ENCODE measurements around the gene YWHAG. TPM values are rescaled to one million over a fixed set of nuclear protein-coding genes. Genes with fewer than 3 reads are reported as not detected.

YWHAG gene
- total and polyA plus RNA-seq, 9 of the 15 experiments (the other 6 are each of a cell fraction or from before 2014, with no cell fraction given) = 30.4 to 246 (median 94.5) TPM

DNA sequence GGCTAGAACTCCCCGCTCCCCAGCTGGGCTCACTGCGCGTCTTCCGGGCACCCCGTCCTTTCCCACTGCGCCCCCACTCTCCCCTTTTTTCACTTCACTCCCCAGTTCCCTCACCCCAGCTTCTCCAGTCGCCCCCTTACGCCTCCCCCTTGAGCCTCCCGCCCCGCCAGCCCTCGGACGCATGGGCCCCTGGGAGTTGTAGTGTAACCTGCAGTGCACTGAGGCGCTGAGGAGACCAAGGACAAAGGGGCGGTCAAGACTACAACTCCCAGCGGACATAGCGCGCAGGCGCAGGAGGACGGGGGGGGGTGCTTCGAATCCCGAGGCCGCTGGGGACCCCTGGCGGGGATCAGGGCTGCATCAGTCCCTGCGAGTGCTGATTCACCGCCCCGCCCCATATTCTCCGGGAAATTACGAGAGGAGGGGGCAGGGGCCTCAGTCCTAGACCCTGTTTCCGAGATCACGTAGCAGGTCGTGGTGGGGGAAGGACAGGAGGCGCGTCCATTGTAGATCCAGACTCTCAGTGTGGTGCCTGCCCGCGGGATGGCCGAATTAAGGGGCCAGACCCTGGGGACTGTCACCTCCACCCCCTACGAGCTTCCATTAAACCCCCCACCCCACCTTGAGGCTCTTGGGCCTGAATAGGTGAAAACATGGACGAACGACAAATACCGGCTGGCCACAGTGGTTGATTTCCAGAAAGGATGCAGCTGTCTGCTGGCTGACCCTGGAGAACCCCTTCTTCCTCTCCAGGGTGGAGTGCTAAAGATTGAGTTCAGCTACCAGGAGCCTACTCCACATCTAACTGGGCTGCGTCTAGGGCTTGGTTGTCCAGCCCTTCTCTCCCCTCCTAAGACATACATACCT is 553 bp upstream of the YWHAG start (continued):
- TF ChIP-seq, protein P1, sequence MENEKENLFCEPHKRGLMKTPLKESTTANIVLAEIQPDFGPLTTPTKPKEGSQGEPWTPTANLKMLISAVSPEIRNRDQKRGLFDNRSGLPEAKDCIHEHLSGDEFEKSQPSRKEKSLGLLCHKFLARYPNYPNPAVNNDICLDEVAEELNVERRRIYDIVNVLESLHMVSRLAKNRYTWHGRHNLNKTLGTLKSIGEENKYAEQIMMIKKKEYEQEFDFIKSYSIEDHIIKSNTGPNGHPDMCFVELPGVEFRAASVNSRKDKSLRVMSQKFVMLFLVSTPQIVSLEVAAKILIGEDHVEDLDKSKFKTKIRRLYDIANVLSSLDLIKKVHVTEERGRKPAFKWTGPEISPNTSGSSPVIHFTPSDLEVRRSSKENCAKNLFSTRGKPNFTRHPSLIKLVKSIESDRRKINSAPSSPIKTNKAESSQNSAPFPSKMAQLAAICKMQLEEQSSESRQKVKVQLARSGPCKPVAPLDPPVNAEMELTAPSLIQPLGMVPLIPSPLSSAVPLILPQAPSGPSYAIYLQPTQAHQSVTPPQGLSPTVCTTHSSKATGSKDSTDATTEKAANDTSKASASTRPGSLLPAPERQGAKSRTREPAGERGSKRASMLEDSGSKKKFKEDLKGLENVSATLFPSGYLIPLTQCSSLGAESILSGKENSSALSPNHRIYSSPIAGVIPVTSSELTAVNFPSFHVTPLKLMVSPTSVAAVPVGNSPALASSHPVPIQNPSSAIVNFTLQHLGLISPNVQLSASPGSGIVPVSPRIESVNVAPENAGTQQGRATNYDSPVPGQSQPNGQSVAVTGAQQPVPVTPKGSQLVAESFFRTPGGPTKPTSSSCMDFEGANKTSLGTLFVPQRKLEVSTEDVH (IDR thresholded peaks at IDR 0.05; ENCODE audit: low read depth, partially characterized antibody) = peak; percentile 62
- peak; percentile 34 to 46; a peak in 1 of 4 replicates for TF ChIP-seq TEAD1 (CRISPR knock-in tag; IDR thresholded peaks at IDR 0.05)
- TF ChIP-seq, protein P2, sequence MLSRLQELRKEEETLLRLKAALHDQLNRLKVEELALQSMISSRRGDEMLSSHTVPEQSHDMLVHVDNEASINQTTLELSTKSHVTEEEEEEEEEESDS (CRISPR knock-in tag; IDR thresholded peaks at IDR 0.05) = no peak
- TF ChIP-seq PHTF2 (CRISPR knock-in tag; IDR thresholded peaks at IDR 0.05) = no peak
- TF ChIP-seq HMG20B (CRISPR knock-in tag; IDR thresholded peaks at IDR 0.05) = no peak
- peak; percentile 48; the same call in 1 of the 2 replicates for TF ChIP-seq ERF (CRISPR knock-in tag; IDR thresholded peaks at IDR 0.05)
- TF ChIP-seq CREB1 (IDR thresholded peaks at IDR 0.05) = peak; percentile 67; the same call in 1 of the 2 replicates
- peak; percentile 59 for TF ChIP-seq CREB1 (CRISPR knock-in tag; IDR thresholded peaks at IDR 0.05)
- peak; percentile 71; the same call in 1 of the 2 replicates for TF ChIP-seq KAT7 (CRISPR knock-in tag; IDR thresholded peaks at IDR 0.05; ENCODE audit: borderline replicate concordance)
- TF ChIP-seq RFX5 (IDR thresholded peaks at IDR 0.05; ENCODE audit: low read depth, low read length) = no peak
- peak; percentile 88; the same call in 1 of the 2 replicates for TF ChIP-seq BACH1 (tag; IDR thresholded peaks at IDR 0.05)
- peak in 1 of 2 experiments; percentile 87; a peak in 2 of 4 replicates for TF ChIP-seq SRF (CRISPR knock-in tag; IDR thresholded peaks at IDR 0.05)
- TF ChIP-seq, protein P3, sequence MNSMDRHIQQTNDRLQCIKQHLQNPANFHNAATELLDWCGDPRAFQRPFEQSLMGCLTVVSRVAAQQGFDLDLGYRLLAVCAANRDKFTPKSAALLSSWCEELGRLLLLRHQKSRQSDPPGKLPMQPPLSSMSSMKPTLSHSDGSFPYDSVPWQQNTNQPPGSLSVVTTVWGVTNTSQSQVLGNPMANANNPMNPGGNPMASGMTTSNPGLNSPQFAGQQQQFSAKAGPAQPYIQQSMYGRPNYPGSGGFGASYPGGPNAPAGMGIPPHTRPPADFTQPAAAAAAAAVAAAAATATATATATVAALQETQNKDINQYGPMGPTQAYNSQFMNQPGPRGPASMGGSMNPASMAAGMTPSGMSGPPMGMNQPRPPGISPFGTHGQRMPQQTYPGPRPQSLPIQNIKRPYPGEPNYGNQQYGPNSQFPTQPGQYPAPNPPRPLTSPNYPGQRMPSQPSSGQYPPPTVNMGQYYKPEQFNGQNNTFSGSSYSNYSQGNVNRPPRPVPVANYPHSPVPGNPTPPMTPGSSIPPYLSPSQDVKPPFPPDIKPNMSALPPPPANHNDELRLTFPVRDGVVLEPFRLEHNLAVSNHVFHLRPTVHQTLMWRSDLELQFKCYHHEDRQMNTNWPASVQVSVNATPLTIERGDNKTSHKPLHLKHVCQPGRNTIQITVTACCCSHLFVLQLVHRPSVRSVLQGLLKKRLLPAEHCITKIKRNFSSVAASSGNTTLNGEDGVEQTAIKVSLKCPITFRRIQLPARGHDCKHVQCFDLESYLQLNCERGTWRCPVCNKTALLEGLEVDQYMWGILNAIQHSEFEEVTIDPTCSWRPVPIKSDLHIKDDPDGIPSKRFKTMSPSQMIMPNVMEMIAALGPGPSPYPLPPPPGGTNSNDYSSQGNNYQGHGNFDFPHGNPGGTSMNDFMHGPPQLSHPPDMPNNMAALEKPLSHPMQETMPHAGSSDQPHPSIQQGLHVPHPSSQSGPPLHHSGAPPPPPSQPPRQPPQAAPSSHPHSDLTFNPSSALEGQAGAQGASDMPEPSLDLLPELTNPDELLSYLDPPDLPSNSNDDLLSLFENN (IDR thresholded peaks at IDR 0.05; ENCODE audit: low read depth in 2 of 2, low read length in 2 of 2) = peak in 1 of 2 experiments; percentile 46; a peak in 1 of 4 replicates
- TF ChIP-seq, protein P4, sequence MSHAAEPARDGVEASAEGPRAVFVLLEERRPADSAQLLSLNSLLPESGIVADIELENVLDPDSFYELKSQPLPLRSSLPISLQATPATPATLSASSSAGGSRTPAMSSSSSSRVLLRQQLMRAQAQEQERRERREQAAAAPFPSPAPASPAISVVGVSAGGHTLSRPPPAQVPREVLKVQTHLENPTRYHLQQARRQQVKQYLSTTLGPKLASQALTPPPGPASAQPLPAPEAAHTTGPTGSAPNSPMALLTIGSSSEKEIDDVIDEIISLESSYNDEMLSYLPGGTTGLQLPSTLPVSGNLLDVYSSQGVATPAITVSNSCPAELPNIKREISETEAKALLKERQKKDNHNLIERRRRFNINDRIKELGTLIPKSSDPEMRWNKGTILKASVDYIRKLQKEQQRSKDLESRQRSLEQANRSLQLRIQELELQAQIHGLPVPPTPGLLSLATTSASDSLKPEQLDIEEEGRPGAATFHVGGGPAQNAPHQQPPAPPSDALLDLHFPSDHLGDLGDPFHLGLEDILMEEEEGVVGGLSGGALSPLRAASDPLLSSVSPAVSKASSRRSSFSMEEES (CRISPR knock-in tag; IDR thresholded peaks at IDR 0.05) = no peak
- TF ChIP-seq STAG1 (CRISPR knock-in tag; IDR thresholded peaks at IDR 0.05; ENCODE audit: borderline replicate concordance) = no peak
- peak in 1 of 2 experiments; percentile 36; a peak in 1 of 4 replicates for TF ChIP-seq FOXK2 (conservative IDR thresholded peaks at IDR 0.05 in 1 of 2, IDR thresholded peaks at IDR 0.05 in 1 of 2; ENCODE audit: low read depth in 2 of 2)
- TF ChIP-seq ZKSCAN8 (CRISPR knock-in tag; IDR thresholded peaks at IDR 0.05) = no peak
- TF ChIP-seq CTBP1 (IDR thresholded peaks at IDR 0.05; ENCODE audit: borderline replicate concordance) = peak; percentile 47; the same call in 1 of the 2 replicates
